Measurements from ENCODE around the gene FMOD. TPM values are rescaled to one million over a fixed set of nuclear protein-coding genes. Genes with fewer than 3 reads are reported as not detected.

The FMOD gene
- total RNA-seq, 4 donors from 2014 or later, result 67.7 to 173 (median 111) TPM

DNA sequence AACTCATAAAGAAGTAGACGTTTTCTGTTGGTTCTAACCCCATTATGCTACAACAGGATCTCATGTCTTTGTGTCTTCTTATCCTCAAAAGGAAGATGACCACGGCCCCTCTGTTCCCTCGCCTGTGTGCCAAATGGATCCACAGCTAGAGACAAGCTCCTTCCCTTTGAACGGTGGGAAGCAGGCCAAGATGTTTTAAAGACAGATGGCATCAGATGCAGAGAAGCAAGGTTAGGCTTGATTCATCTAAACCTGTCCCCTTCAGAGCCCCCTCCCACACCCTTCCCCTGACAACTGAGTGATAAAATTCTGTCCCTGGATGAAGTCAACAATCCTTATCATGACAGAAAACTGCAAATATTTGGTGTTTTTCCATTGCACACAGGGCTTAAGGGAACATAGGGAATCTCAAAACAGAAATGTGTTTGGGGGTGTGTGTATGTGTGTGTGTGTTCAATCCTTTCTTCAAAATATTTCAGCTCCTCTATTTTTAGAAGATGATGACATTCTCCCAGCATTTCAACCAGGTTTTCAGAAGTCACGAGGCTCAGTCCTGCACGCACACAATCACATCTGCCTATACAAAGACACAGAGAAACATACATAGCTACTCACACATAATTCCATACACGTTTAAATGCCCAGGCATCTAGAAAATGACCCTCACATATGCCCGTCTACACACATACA is 27.8 kb upstream of the FMOD start:
- intact Hi-C loops (cut with DNase I), result no loop called here
- TF ChIP-seq, protein P1, sequence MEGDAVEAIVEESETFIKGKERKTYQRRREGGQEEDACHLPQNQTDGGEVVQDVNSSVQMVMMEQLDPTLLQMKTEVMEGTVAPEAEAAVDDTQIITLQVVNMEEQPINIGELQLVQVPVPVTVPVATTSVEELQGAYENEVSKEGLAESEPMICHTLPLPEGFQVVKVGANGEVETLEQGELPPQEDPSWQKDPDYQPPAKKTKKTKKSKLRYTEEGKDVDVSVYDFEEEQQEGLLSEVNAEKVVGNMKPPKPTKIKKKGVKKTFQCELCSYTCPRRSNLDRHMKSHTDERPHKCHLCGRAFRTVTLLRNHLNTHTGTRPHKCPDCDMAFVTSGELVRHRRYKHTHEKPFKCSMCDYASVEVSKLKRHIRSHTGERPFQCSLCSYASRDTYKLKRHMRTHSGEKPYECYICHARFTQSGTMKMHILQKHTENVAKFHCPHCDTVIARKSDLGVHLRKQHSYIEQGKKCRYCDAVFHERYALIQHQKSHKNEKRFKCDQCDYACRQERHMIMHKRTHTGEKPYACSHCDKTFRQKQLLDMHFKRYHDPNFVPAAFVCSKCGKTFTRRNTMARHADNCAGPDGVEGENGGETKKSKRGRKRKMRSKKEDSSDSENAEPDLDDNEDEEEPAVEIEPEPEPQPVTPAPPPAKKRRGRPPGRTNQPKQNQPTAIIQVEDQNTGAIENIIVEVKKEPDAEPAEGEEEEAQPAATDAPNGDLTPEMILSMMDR (IDR thresholded peaks at IDR 0.05), result no peak
- TF ChIP-seq POLR2A (IDR thresholded peaks at IDR 0.05), result no peak
- 78 to 82% methylated on average over 8 of the region's 8 CpGs for WGBS, 2 donors
- Histone ChIP-seq H3K4me1 (no peaks in the 10 kb centered on the region), H3K4me3 (replicated peaks in 1 of 3) (no peak overlapping the region), H3K36me3 (no peaks in the 10 kb centered on the region), H3K27ac (no peak overlapping the region), H3K27me3 (no peaks in the 10 kb centered on the region), H3K9me3 (no peaks in the 10 kb centered on the region)
- DNase-seq, result no peak

DNA sequence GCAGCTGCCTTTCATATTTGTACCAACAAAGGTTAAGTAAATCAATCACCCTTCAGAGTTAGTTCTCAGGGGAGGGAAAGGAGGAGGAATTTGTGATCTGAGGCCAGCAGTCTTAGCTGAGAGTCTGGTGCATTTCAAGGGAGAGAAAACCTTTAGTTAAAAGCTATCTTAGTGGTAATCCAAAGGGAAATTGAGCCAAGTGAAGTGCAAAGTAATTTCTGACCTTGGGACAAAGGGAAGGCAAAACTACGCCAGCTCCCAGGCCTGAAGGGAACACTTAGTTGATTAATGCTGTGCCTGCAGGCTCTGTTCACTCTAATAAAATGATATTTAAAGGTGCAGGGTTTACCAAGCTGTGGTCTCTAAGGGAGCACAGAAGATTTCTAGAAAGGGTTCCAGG is 23.1 kb upstream of the FMOD start:
- Histone ChIP-seq H3K9me3 (no peaks in the 10 kb centered on the region), H3K27me3 (no peaks in the 10 kb centered on the region), H3K27ac (no peak overlapping the region), H3K36me3 (no peaks in the 10 kb centered on the region), H3K4me1 (peaks cover 0 to under 1% of the 10 kb centered on the region in 2 donors), H3K4me3 (replicated peaks in 1 of 3) (no peak overlapping the region)
- DNase-seq, result no peak
- intact Hi-C loops (cut with DNase I), result no loop called here
- WGBS, 2 donors, result 75 to 87% methylated on average over 1 of the region's 1 CpG
- TF ChIP-seq POLR2A (IDR thresholded peaks at IDR 0.05), result no peak
- TF ChIP-seq, protein P1 (IDR thresholded peaks at IDR 0.05), result no peak

DNA sequence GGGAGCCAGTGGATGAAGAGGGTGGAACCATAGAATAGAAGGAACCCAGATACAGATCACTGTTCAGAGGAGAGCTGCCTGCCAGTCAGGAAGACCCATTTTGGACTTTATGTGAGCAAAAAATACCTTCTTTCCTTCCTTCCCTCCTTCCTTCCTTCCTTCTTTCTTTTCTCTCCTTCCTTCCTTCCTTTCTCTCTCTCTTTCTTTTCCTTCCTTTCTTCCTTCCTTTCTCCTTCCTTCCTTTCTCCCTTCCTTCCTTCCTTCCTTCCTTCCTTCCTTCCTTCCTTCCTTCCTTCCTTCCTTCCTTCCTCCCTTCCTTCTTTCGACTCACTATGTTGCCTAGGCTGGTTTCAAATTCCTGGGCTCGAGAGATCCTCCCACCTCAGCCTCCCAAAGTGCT is 22.1 kb upstream of the FMOD start:
- peaks cover 0 to 7% of the 10 kb centered on the region in 2 donors for H3K4me1 ChIP-seq
- TF ChIP-seq, protein P1 (IDR thresholded peaks at IDR 0.05), result no peak
- no peak for TF ChIP-seq POLR2A (IDR thresholded peaks at IDR 0.05)

DNA sequence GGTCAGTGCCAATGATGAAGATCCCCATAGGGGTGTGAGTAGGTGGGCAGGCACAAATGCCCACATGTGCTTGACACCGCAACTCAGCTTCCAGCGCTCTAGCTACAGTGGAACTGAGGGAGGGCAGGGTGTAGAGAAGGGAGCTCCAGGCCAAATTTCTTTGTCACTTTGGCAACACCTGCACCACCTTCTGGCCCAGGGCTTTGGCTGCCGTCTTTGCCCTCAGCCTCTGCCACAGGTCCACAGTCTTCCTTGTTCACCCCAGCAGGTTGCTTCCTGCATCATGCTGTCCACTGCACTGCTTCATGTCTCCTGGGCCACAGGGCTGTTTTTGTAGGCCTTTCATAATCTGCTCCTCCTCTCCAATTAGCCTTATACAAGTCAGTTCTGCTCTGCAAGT is 20.4 kb upstream of the FMOD start:
- H3K36me3 ChIP-seq, result no peaks in the 10 kb centered on the region
- DNase-seq, result no peak
- H3K27me3 ChIP-seq, result no peaks in the 10 kb centered on the region
- no peaks in the 10 kb centered on the region for H3K9me3 ChIP-seq
- 94 to 95% methylated on average over 3 of the region's 3 CpGs for WGBS, 2 donors
- H3K4me1 ChIP-seq, result peaks cover 0 to 7% of the 10 kb centered on the region in 2 donors
- intact Hi-C loops (cut with DNase I), result no loop called here
- no peak for TF ChIP-seq POLR2A (IDR thresholded peaks at IDR 0.05)
- TF ChIP-seq, protein P1 (IDR thresholded peaks at IDR 0.05), result no peak
- H3K27ac ChIP-seq, result no peak overlapping the region
- no peak overlapping the region for H3K4me3 ChIP-seq (replicated peaks in 1 of 3)

More for the DNA sequence above, 22.1 kb upstream of the FMOD start:
- no peak overlapping the region for H3K27ac ChIP-seq
- no peaks in the 10 kb centered on the region for H3K36me3 ChIP-seq
- no peak overlapping the region for H3K4me3 ChIP-seq (replicated peaks in 1 of 3)
- 88 to 95% methylated on average over 2 of the region's 2 CpGs for WGBS, 2 donors
- DNase-seq, result no peak
- no peaks in the 10 kb centered on the region for H3K27me3 ChIP-seq
- intact Hi-C loops (cut with DNase I), result no loop called here
- H3K9me3 ChIP-seq, result no peaks in the 10 kb centered on the region

DNA sequence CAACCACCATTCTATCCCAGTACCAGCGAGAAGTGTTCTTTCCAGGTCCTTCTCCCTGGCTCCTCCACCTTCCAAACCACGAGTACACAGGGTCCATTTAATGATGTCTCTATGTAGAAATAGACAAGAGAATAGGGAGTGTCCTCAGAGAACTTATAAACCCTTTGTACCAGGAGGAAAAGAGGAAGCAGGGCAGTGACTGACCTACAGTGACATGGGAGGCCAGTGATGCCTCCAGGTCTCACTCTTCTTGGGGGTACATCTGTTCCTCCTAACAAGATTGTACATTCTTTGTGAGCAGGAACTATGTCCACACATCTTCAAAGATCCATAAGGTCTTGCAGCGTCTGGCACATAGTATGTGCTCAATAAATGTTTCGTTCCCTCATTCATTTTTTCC is 18.7 kb upstream of the FMOD start:
- H3K36me3 ChIP-seq, result no peaks in the 10 kb centered on the region
- intact Hi-C loops (cut with DNase I), result no loop called here
- H3K4me3 ChIP-seq (replicated peaks in 1 of 3), result no peak overlapping the region
- DNase-seq, result no peak
- TF ChIP-seq, protein P1 (IDR thresholded peaks at IDR 0.05), result no peak
- TF ChIP-seq POLR2A (IDR thresholded peaks at IDR 0.05), result no peak
- H3K27me3 ChIP-seq, result no peaks in the 10 kb centered on the region
- H3K4me1 ChIP-seq, result peaks cover 0 to 7% of the 10 kb centered on the region in 2 donors
- 94% methylated on average over 4 of the region's 4 CpGs for WGBS, 2 donors
- no peak overlapping the region for H3K27ac ChIP-seq
- no peaks in the 10 kb centered on the region for H3K9me3 ChIP-seq

All from thyroid gland (tissue), 4 donors.